AG04450 (cell line): ENCODE data around the gene SLC39A10. TPM values are rescaled to one million over a fixed set of nuclear protein-coding genes. Genes with fewer than 3 reads are reported as not detected.

Experiments used
- CTCF ChIA-PET: fragments of 300-600, 350-600 bp; formaldehyde crosslinking; extraction: SDS; loops from one replicate; lab custom pipeline; 2022; ENCODE audit warnings: antibody characterized with exemption, inconsistent platforms; lab: Charles Lee
- POLR2A ChIA-PET: fragments of 350-600 bp; formaldehyde crosslinking; extraction: SDS; loops from one replicate; lab custom pipeline; 2021; ENCODE audit warnings: antibody characterized with exemption, inconsistent platforms; lab: Yijun Ruan, JAX
- DNase-seq: peaks from one replicate; pipeline ENCODE4 v3.0.0-alpha.2; 2011; ENCODE audit warnings: low read depth, low spot score
- H3K27ac ChIP-seq: one replicate; pipeline ENCODE4 v1.5.1; 2012; ENCODE audit warnings: low read depth, low read length, control low read depth
- H3K27me3 ChIP-seq: one replicate; pipeline ENCODE4 v1.6.0; 2012; ENCODE audit warnings: low read length; ENCODE audit not compliant: control insufficient read depth, insufficient read depth
- H3K4me3 ChIP-seq: 2 replicates; pipeline ENCODE4 v1.5.1; 2011; ENCODE audit warnings: mild to moderate bottlenecking, low read depth, low read length, control low read depth
- H3K9me3 ChIP-seq: 2 replicates; pipeline ENCODE4 v1.5.1; 2012; ENCODE audit warnings: low read length; ENCODE audit not compliant: control insufficient read depth, insufficient read depth
- polyA plus RNA-seq: library from polyadenylated mRNA; depleted of rRNA; stranded (reverse); fragments of >200 nt; gene quantifications from 2 replicates; pipeline ENCODE4 v1.2.3, GENCODE V29; 2011
- TF ChIP-seq, protein P1 (sequence below): IDR thresholded peaks from 2 replicates; pipeline ENCODE4 v1.5.1; 2011; ENCODE audit warnings: low read depth, low read length, control low read depth, inconsistent platforms

Gene SLC39A10
- polyA plus RNA-seq, 1 experiment = 38.5 TPM

DNA sequence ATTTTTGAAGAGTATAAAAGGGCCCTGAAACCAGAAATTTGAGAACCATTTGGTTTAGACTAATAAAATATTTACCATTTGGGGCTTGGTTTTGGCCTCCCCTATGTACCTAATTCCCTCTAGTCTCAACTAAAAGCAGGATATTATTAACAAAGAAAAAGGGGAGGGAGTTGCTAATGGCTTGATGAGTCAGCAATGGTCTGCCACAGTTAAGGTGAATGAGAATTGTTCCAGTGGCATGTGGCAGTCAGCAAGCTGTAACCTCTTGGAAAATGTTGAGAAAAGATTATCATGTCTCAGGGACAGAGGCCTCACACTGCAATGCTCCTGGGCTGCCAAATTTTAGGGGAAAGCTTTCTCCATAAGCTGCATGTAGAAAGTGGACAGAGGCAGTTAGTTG lies 20.1 kb upstream of the SLC39A10 start:
- no peaks in the 10 kb centered on the region for H3K27me3 ChIP-seq
- H3K27ac ChIP-seq = no peak overlapping the region
- DNase-seq = no peak
- CTCF ChIA-PET = interaction anchor here (1.4 to 1.9 kb wide), 2 partner anchors 14 to 20 kb away, joined by 3 to 9 read pairs; partner anchors contain the start of gene SLC39A10
- TF ChIP-seq, protein P1, sequence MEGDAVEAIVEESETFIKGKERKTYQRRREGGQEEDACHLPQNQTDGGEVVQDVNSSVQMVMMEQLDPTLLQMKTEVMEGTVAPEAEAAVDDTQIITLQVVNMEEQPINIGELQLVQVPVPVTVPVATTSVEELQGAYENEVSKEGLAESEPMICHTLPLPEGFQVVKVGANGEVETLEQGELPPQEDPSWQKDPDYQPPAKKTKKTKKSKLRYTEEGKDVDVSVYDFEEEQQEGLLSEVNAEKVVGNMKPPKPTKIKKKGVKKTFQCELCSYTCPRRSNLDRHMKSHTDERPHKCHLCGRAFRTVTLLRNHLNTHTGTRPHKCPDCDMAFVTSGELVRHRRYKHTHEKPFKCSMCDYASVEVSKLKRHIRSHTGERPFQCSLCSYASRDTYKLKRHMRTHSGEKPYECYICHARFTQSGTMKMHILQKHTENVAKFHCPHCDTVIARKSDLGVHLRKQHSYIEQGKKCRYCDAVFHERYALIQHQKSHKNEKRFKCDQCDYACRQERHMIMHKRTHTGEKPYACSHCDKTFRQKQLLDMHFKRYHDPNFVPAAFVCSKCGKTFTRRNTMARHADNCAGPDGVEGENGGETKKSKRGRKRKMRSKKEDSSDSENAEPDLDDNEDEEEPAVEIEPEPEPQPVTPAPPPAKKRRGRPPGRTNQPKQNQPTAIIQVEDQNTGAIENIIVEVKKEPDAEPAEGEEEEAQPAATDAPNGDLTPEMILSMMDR = no peak
- peaks cover 3% of the 10 kb centered on the region; the same call in 1 of the 2 replicates for H3K9me3 ChIP-seq
- no peak overlapping the region for H3K4me3 ChIP-seq
- POLR2A ChIA-PET = no interaction called here

DNA sequence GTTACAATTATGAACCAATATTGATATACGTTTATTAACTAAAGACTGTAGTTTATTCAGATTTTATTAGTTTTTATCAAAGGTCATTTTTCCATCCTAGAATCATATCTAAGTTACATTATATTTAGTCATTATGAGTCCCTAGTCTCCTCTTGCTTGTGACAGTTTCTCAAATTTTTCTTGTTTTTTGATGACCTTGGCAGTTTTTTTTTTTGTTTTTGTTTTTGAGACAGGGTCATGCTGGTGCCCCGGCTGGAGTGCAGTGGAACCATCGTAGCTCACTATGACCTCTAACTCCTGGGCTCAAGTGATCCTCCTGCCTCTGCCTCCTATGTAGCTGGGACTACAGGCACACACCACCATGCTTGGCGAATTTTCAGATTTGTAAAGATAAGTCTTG lies 18.3 kb upstream of the SLC39A10 start:
- TF ChIP-seq, protein P1 = no peak
- ChIA-PET CTCF (interaction anchor here (1.0 to 1.9 kb wide), 2 partner anchors 18 to 21 kb away, joined by 4 to 9 read pairs; partner anchors contain the start of gene SLC39A10), POLR2A (no interaction called here)
- H3K27ac ChIP-seq = no peak overlapping the region
- no peaks in the 10 kb centered on the region for H3K27me3 ChIP-seq
- DNase-seq = no peak
- no peaks in the 10 kb centered on the region for H3K9me3 ChIP-seq
- H3K4me3 ChIP-seq = no peak overlapping the region

DNA sequence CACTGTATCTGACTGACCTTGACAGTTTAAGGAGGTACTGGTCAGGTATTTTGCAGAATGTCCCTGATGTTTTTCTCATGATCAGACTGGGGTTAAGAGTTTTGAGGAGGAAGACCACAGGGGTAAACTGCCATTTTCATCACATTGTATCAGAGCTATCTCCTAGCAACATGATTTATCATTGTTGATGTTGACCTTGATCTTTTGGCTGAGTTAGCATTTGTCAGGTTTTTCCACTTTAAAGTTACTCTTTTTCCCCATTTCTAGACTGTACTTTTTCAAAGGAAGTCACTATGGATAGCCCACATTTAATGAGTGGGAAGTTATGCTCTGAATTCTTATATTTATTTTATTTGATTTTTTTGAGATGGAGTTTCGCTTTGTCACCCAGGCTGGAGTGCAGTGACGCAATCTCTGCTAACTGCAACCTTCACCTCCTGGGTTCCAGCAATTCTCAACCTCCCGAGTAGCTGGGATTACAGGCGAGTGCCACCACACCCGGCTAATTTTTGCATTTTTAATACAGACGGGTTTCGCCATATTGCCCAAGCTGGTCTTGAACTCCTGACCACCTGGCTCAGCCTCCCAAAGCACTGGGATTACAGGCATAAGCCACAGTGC lies 17.7 kb upstream of the SLC39A10 start:
- no peak overlapping the region for H3K4me3 ChIP-seq
- no peaks in the 10 kb centered on the region for H3K9me3 ChIP-seq
- ChIA-PET POLR2A (no interaction called here), CTCF (interaction anchor here (1.2 kb wide), 1 partner anchor 1093 kb away, joined by 4 read pairs; no protein-coding TSS in a partner anchor)
- no peak overlapping the region for H3K27ac ChIP-seq
- TF ChIP-seq, protein P1 = no peak
- DNase-seq = no peak
- H3K27me3 ChIP-seq = no peaks in the 10 kb centered on the region

GRCh38 chr2:195639959-195640358 lies 17.1 kb upstream of the SLC39A10 start:
- Histone ChIP-seq H3K27ac (no peak overlapping the region), H3K27me3 (no peaks in the 10 kb centered on the region), H3K9me3 (no peaks in the 10 kb centered on the region), H3K4me3 (no peak overlapping the region)
- ChIA-PET POLR2A (no interaction called here), CTCF (interaction anchor here (1.2 kb wide), 1 partner anchor 1093 kb away, joined by 4 read pairs; no protein-coding TSS in a partner anchor)
- TF ChIP-seq, protein P1 = no peak
- no peak for DNase-seq

DNA sequence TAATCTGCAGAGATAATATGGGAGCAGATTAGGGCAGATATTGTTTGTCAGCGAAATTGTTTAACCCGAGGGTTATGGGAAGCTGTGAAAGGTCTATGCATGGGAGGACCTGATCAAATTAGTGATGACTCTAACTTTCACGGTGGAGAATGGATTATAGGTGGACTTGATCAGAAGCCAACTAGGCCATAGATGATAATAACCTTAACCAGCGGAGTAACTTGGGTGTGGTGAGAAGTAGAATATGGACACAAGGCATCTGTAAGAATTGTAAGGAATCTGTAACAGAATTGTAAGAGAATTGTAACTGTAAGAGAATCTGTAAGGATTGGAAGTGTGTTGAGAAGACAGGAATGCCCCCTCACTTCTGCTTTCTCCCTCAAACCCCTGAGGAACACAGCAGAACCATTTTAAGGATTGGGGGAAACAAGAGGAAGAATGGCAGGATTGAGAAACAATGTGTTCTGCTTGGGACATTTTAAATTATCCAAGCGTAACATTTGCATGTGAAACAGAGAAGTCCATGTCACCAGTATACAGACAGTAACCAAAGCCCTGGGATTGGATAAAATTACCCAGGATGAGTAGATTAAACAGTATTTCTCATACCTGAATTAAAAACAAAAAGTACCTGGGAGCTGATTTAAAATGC lies 14.9 kb upstream of the SLC39A10 start:
- CTCF ChIA-PET = no interaction called here
- H3K27ac ChIP-seq = no peak overlapping the region
- DNase-seq = no peak

More for the DNA sequence above, 14.9 kb upstream of the SLC39A10 start:
- TF ChIP-seq, protein P1 = no peak
- POLR2A ChIA-PET = no interaction called here
- no peak overlapping the region for H3K4me3 ChIP-seq
- H3K9me3 ChIP-seq = no peaks in the 10 kb centered on the region
- H3K27me3 ChIP-seq = no peaks in the 10 kb centered on the region
